GM19240 (cell line): Measurements from ENCODE around the gene PLEKHJ1.

Experiments used
- DNase-seq: peaks from one replicate; pipeline ENCODE4 v3.0.0; 2011; ENCODE audit warnings: low spot score; ENCODE audit not compliant: insufficient read length

PLEKHJ1 gene

GRCh38 chr19:2237051-2237868 is 1.1 kb upstream of the PLEKHJ1 start:
- DNase-seq: no peak

- no peak for DNase-seq
Measured at GRCh38 chr19:2236064-2236313, 140 bp downstream of the PLEKHJ1 start.

- no peak for DNase-seq
Measured at GRCh38 chr19:2235381-2236063, 607 bp downstream of the PLEKHJ1 start.

- no peak for DNase-seq
Measured at GRCh38 chr19:2234996-2235380, 1.1 kb downstream of the PLEKHJ1 start.

GRCh38 chr19:2233601-2234280 is 2.4 kb downstream of the PLEKHJ1 start:
- no peak for DNase-seq

- DNase-seq: no peak
Measured at GRCh38 chr19:2232286-2233151, 3.6 kb downstream of the PLEKHJ1 start.

- no peak for DNase-seq
Measured at GRCh38 chr19:2231621-2232221, 4.4 kb downstream of the PLEKHJ1 start.

- no peak for DNase-seq
Measured at GRCh38 chr19:2230807-2231533, 5.2 kb downstream of the PLEKHJ1 start.

- DNase-seq: no peak
Measured at GRCh38 chr19:2230033-2230531, 6.0 kb downstream of the PLEKHJ1 start.

GRCh38 chr19:2229103-2230032 is 6.8 kb downstream of the PLEKHJ1 start:
- no peak for DNase-seq

GRCh38 chr19:2228157-2229030 is 7.7 kb downstream of the PLEKHJ1 start:
- no peak for DNase-seq

GRCh38 chr19:2227415-2228156 is 8.5 kb downstream of the PLEKHJ1 start:
- peak; percentile 69 for DNase-seq

GRCh38 chr19:2226840-2227360 is 9.2 kb downstream of the PLEKHJ1 start:
- no peak for DNase-seq

- DNase-seq: no peak
Measured at GRCh38 chr19:2226051-2226839, 9.9 kb downstream of the PLEKHJ1 start.

- no peak for DNase-seq
Measured at GRCh38 chr19:2225415-2226050, 10.6 kb downstream of the PLEKHJ1 start.

GRCh38 chr19:2224754-2225349 is 11.3 kb downstream of the PLEKHJ1 start:
- DNase-seq: no peak
